MG63 (cell line): Measurements from ENCODE around the gene AGXT. TPM values are rescaled to one million over a fixed set of nuclear protein-coding genes. Genes with fewer than 3 reads are reported as not detected.

ENCODE experiments used
- DNase-seq: peaks from one replicate; pipeline ENCODE4 v3.0.0-alpha.2; 2020
- H3K27me3 ChIP-seq: fragments of 250-450 bp; sonication (Bioruptor Pico); 2 replicates; pipeline ENCODE4 v1.5.1; 2020; ENCODE audit warnings: mild to moderate bottlenecking, moderate library complexity
- H3K36me3 ChIP-seq: fragments of 250-450 bp; sonication (Bioruptor Pico); 2 replicates; pipeline ENCODE4 v1.5.1; 2020; ENCODE audit warnings: mild to moderate bottlenecking, moderate library complexity
- H3K4me3 ChIP-seq: fragments of 250-450 bp; sonication (Bioruptor Pico); 2 replicates; pipeline ENCODE4 v1.5.1; 2020; ENCODE audit warnings: mild to moderate bottlenecking, moderate library complexity
- H3K9me3 ChIP-seq: fragments of 250-450 bp; sonication (Bioruptor Pico); 2 replicates; pipeline ENCODE4 v1.5.1; 2020; ENCODE audit warnings: mild to moderate bottlenecking, moderate library complexity
- total RNA-seq: library from RNA; depleted of rRNA; stranded (reverse); fragments of >200 nt; shearing (Covaris generic); gene quantifications from 2 replicates; pipeline ENCODE4 v1.2.3, GENCODE V29; 2014; ENCODE audit warnings: low replicate concordance

The AGXT gene
- total RNA-seq, 1 experiment from 2014 or later = not detected

DNA sequence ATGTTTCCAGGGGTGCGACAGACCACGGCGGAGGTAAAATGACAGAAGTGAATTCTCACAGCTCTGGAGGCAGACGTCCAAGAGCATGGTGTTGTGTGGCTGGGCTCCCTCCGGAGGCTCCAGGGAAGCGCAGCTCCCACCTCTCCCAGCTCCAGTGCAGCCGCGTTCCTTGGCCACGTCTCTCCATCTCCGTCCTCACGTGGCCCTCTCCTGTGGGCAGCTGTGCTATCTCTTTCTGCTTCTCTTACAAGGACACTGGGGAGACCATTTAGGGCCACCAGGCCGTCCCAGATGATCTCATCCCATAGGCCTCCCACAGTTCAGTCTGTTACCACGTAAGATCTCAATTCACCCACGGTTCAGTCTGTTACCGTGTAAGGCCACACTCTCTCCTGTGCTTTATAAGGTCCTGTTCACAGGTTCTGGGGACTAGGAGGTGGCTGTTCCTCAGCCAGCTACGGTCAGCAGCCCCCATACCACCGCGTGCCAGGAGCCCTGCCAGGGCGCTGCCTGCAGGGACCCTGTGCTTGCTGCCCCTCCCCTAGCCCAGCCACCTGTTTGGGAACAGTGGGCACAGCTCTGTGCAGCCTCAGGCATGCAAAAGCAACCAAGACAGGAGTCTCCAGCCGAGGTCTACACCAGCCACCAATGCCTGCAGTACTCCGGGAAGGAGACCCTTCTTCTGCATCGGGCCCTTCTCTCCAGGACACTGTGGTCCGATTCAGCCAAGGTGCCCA lies 30.3 kb downstream of the AGXT start:
- no peak for DNase-seq
- Histone ChIP-seq H3K9me3 (no peaks in the 10 kb centered on the region), H3K27me3 (no peaks in the 10 kb centered on the region), H3K4me3 (no peak overlapping the region), H3K36me3 (no peaks in the 10 kb centered on the region)

DNA sequence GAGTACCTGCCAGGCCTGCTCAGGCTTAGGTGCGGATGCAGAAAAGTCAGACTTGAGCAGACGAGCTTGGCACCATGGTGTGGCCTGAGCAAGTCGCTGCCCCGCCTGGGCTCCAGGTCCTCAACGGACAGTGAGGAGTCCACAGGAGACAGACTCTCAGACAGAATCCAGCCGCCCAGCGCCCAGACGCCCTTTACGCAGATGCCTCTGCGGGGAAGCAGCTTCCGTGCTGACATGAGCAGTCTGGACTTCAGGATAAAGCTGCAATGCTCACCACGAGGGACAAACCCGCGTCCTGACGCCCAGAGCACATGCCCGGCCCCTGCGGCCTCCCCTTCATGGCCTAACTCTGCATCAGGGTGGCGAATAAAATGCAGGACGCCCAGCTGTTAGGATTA lies 30.8 kb downstream of the AGXT start:
- H3K4me3 ChIP-seq = no peak overlapping the region
- no peaks in the 10 kb centered on the region for H3K27me3 ChIP-seq
- DNase-seq = no peak
- no peaks in the 10 kb centered on the region for H3K36me3 ChIP-seq
- no peaks in the 10 kb centered on the region for H3K9me3 ChIP-seq

DNA sequence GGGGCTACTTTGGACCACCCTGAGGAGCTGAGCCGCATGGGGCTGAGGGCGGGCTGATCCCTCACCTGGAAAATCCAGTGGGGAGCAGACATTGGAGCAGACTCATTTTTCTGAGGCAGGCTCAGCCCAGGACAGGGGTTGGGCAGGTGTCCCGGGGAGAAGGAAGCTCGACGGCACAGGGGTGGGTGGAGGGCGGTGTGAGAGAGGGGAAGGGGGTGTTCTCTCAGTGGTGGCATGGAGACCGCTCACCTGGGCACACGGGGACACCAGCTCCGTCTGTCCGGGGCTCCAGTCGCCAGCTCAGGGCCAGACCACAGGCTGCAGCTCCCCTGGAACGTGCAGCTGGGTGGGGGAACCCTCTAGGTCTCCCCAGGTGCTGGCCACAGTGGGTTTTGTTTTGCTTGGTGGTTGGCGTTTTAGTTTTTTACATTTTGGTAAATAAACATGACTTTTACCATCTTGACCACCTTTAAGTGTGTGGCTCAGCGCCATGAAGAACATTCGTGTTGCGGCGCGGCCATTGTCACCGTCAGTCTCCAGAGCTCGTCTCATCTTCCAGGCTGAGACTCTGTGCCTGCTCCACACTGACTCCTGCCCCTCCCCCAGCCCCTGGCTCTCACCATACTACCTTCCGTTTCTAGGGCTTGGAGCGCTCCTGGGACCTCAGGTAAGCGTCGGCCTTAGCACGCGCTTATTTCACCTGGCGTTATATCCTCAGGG lies 31.7 kb downstream of the AGXT start:
- no peak for DNase-seq
- no peaks in the 10 kb centered on the region for H3K9me3 ChIP-seq
- H3K36me3 ChIP-seq = no peaks in the 10 kb centered on the region
- H3K27me3 ChIP-seq = no peaks in the 10 kb centered on the region
- no peak overlapping the region for H3K4me3 ChIP-seq

DNA sequence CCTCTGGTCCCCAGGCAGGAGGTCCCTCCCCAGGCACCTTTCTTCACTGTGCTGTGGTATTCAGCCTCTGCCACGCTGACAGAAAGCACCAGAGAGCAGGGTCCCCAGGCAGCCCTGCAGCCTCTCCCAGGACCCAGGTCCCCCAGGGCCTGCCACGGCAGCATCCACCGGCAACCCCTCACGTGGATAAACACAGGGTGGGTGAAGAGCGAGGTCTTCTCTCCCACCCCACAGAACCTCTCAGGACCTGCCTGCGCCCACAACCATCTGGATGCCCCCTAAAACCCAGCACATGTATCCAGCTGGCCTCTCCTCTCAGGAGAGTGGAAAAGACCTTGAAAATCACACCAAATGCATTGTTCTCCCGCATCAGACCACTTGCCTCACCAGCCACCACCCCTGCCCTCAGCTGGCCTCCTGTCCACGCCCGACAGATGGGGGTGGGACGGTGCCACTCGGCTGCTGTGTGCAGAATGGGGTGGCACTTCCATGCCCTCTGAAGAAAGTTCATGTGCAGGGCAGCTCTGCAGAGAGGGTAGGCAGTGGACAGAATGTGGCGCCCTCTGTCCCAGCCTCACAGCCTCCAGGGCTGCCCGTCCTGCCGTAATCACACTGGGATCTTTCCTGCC lies 33.5 kb downstream of the AGXT start:
- H3K27me3 ChIP-seq = no peaks in the 10 kb centered on the region
- H3K9me3 ChIP-seq = no peaks in the 10 kb centered on the region
- no peaks in the 10 kb centered on the region for H3K36me3 ChIP-seq
- no peak overlapping the region for H3K4me3 ChIP-seq
- no peak for DNase-seq

DNA sequence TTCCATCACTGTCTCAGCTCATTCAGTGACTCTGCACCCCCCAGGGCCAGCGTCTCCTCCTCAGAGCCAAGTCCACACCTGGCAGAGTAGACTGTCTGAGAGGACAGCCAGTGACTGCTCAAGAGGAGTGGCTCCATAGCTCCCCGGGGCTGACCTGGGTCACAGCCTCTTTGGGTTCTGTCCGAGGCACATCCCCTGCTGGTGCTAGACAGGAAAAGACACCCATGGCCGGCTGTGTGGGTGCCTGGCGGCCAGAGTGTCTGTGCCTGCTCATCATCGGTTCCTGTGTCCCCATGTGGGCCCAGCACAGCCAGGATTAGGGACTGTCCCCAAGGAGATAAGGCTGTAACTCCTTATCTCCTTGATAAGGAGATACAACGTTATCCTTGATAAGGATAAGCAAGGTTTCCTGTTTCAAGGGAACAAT lies 34.0 kb downstream of the AGXT start:
- DNase-seq = no peak
- no peaks in the 10 kb centered on the region for H3K27me3 ChIP-seq
- H3K9me3 ChIP-seq = no peaks in the 10 kb centered on the region
- no peaks in the 10 kb centered on the region for H3K36me3 ChIP-seq
- H3K4me3 ChIP-seq = no peak overlapping the region

DNA sequence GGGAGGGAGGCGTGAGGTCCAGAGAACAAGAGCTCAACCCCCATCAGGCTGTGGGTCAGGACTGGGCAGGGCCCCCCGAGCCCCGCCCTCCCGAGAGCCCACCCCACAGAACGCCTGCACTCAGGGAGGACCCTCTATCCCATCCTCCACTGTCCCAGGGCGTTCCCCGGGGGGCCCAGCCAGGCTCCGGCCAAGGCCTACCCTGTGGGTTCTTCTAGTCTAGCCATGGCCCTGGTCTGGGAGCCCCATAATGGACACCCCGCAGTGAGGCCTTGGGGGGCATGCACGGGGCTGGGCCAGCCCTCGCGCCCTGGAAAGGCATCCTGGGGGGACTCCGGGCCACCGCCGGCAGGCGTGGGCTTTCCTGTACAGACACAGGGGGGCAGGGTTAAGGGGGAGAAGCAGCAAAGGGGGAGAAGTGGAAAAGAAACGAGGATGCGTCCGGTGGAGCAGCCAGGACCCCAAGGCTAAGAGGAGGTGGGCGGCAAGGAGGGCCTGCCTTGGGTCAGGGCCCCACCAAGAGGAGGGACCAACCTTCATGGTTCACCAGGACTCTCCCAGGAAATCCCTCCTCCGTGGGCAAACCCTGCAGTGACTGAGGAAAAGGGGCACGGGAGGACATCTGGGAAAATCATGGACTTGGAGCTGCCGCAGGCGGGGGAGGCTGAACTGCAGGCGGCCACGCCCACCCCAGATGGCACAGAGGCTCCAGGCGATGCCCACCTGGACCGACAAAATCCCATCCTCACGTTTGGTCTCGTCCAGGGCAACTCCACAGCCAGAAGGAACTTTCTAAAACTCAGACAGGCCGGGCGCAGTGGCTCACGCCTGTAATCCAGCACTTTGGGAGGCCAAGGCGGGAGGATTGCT lies 34.8 kb downstream of the AGXT start:
- Histone ChIP-seq H3K4me3 (no peak overlapping the region), H3K36me3 (no peaks in the 10 kb centered on the region), H3K27me3 (no peaks in the 10 kb centered on the region), H3K9me3 (no peaks in the 10 kb centered on the region)
- no peak for DNase-seq

DNA sequence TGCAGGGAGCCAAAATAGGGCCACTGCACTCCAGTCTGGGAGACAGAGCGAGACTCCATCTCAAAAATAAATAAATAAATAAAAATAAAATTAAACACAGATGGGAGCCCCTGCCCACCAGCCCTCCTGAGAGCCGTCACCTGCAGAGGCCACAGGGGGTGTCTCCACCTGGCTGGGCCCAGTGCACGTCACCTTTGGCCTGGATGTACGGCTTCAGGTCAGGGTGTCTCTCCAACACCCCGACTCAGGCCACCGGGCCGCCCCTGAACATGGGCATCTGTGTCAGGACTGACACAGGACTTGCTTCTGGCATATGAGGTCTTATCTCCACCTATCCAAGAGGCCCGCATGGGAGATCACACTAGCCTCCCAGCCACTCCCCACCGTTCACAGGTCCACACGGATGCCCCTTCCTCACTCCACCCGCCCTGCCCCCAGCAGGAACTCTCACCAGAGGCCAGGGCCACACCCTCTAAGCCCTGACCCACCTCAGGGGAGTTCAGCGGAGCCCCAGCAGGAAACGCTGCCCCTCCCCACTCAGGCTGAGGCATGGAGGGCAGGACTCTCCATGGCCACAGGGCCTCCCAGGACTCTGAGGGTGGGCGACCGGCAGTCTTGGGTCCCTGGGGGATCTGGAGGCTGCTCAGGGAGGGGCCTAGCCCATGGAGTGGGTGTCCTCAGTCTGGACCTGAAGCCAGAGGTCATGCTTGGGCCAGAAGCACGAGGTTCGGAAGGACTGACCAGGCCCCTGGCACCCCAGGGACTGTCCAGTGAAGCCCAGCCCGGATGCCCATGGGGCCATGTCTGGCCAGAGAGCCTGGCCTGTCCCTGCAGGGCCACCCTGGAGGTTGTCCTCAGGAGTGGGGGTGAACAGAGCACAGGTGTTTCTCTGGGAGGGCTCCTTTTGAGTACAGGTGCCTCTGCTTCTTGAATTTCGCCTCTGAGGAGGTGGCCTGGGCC lies 35.9 kb downstream of the AGXT start:
- no peak for DNase-seq
- Histone ChIP-seq H3K36me3 (no peaks in the 10 kb centered on the region), H3K27me3 (no peaks in the 10 kb centered on the region), H3K4me3 (no peak overlapping the region), H3K9me3 (no peaks in the 10 kb centered on the region)

DNA sequence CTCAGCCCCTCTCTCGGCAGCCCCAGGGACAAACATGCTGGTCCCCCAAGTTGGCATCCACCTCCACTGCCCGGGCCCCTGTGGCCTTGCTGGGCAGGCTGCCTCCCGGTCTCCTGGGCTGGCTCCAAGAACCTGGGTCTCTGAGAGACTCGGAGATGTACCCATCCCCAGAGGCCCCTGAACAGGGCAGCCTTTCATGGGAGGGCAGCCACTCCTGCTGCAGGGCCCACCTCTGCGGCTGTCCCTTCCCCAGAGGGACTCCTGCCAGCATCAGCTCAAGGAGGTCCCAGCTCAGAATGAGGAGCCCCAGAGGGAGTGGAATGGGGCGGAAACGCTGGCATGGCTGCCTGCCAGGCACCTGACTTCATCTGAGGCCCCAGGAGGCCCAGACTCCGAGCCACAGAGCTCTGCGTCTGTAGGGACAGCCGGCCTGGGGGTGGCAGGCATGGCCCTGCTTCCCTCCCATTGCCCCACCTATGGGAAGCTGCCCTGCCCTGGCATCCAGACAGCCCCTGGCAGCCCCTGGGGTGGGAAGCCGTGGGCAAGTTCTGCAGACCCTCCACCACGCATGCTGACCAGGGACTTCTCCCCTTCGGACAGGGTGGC lies 36.7 kb downstream of the AGXT start:
- no peak overlapping the region for H3K4me3 ChIP-seq
- DNase-seq = no peak
- no peaks in the 10 kb centered on the region for H3K36me3 ChIP-seq
- H3K27me3 ChIP-seq = no peaks in the 10 kb centered on the region
- no peaks in the 10 kb centered on the region for H3K9me3 ChIP-seq

DNA sequence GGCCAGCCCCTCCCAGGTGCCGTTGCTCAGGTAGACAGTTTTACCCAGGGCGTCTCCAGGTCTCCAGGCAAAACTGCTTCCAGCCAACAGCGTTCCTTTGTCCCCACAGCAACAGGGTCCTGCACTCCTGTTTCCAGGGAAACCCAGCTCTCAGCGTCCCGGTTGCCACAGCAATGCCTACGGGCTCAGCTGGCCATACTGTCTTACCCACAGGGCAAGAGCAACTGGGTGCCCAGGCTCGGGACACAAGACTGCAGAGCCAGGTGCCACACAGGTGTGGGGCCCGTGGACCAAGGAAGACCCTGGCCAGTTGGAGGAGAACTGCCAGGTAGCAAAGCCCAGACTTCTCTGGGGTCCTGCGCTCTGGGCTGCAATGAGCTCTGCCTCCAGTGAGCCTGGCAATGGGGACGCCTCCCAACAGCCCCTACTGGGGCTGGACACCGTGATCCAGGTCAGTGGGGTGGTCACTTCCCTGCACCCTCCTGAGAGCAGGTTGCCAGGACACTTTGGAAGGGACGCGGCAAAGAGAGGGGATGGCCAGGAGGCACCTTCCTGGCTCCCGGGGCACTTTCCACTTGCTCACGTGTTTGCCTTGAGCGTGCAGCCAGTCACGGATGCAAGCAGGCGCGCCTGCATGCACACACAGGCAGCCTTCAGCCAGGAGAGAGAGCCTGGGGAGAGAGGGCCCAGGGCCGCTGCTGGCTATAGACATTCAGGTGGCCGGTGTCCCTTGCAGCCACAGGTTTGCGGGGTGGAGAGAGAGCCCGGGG lies 37.7 kb downstream of the AGXT start, which contains the start of gene CROCC2:
Gene CROCC2 (plus strand): TSS at position 196 of the 770 bp plus-strand sequence. CDS start 178 bp downstream, at position 374.
- H3K36me3 ChIP-seq = no peaks in the 10 kb centered on the region
- DNase-seq = no peak
- no peaks in the 10 kb centered on the region for H3K27me3 ChIP-seq
- no peak within 1 kb of the TSS for H3K4me3 ChIP-seq
- no peaks in the 10 kb centered on the region for H3K9me3 ChIP-seq

DNA sequence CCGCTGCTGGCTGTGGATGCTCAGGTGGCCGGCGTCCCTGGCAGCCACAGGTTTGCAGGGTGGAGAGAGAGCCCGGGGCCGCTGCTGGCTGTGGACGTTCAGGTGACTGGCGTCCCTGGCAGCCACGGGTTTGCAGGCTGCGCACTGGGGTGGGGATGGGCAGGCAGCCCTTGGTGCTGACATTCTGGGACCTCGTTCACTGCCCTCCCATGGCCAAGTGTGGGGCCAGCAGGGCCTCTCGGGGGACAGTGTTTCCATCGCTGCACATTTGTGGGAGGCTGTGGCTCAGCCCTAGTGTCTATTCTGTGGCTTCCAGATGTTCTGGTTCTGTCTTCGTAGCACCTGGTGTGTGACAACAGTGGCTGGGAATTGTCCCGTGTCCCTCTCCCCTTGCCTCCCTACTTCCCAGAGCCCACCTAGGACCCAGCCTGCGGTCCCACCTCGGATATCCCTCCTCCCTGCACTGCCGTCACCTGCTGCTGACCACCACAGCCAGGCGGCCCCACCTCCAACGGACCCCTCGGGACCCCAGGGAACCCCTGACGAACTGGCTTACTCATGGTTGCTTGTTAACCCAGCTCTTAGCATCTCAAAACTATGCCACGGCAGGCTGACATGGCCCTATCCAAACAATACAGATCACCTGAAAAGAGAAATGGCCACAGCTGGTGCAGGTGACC lies 38.4 kb downstream of the AGXT start:
- Histone ChIP-seq H3K4me3 (no peak overlapping the region), H3K27me3 (no peaks in the 10 kb centered on the region), H3K36me3 (no peaks in the 10 kb centered on the region), H3K9me3 (no peaks in the 10 kb centered on the region)
- DNase-seq = no peak

DNA sequence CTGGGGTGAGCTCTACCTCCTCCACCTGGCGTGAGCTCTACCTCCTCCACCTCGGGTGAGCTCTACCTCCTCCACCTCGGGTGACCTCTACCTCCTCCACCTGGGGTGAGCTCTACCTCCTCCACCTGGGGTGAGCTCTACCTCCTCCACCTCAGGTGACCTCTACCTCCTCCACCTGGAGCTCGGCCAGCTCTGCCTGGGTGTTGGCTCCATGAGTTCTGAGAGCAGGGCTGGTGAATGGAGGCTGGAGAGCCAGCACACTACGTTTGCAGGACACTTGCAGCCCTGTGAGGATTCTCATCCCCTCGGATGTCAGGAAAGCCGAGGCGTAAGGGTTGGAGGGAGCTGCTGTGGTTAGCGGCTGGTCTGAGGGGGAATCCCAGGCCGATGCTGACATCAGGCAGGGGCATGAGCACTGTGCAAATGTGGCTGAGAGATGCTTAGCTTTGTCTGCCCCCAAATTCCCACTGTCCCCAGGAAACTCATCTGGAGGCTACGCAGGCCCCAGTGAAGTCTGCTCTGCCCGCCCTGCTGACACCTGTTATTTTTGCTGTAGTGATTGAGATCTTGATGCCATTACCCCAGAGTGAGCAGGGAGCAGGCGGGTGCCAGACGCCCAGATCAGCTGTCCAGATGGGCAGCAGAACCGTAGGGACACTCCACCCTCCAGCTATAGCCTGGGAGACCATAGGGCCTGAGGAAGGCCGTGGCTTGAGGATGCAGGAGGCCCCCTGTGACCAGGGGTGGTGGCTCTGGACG lies 40.8 kb downstream of the AGXT start:
- Histone ChIP-seq H3K9me3 (no peaks in the 10 kb centered on the region), H3K36me3 (no peaks in the 10 kb centered on the region), H3K4me3 (no peak overlapping the region), H3K27me3 (no peaks in the 10 kb centered on the region)
- no peak for DNase-seq

DNA sequence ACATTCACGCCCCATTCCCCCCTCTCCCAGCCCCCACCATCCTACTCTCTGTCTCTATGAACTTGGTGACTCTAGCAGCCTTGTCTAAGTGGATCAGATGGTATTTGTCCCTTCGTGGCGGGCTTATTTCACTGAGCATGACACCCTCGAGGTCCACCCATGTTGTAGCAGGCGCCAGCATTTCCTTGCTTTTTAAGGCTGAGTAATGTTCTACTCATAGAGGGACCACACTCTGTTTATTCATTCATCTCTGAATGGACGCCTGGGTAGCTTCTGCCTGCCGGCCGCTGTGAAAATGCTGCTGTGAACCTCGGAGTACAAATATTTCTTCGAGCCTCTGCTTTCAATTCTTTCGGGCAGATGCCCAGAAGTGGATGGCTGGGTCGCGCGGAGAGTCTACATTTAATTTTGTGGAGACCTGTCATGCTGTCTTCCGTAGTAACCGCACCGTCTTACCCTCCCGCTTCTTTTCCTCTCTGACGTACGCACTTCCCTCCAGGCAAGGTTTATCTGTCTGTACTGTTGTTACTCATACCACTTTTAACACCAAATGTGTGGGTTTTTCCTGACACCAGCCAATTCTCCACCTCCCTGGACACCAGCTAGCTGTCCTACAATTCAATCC lies 43.1 kb downstream of the AGXT start:
- no peaks in the 10 kb centered on the region for H3K9me3 ChIP-seq
- H3K4me3 ChIP-seq = peak overlapping the region; percentile 31
- DNase-seq = peak; percentile 71
- H3K27me3 ChIP-seq = no peaks in the 10 kb centered on the region
- no peaks in the 10 kb centered on the region for H3K36me3 ChIP-seq
